GM23338 (cell line): ENCODE results near the gene GGCX. TPM values are rescaled to one million over a fixed set of nuclear protein-coding genes. Genes with fewer than 3 reads are reported as not detected.
"Not testable (repeated sequence)": the region's sequence is repeated elsewhere in the genome, so short reads cannot be mapped to it uniquely, and the experiment has no call there.

Source experiments
- ATAC-seq: fragments of 200-7000 bp; cut with Tn5 transposase; 3 replicates; pipeline ENCODE4 v1.9.1; 2020
- DNase-seq: peaks from one replicate; pipeline ENCODE4 v3.0.0-alpha.2; 2015; ENCODE audit warnings: low spot score
- H2AFZ ChIP-seq: fragments of 200-600 bp; sonication (generic); 2 replicates; pipeline ENCODE4 v1.8.0; 2016; ENCODE audit warnings: antibody characterized with exemption, mild to moderate bottlenecking, moderate library complexity
- H3F3A ChIP-seq: fragments of 200-600 bp; sonication (generic); replicated peaks from 2 replicates; pipeline ENCODE4 v1.8.0; 2017; ENCODE audit warnings: antibody characterized with exemption, mixed run types, low read depth
- H3K27ac ChIP-seq: fragments of 200-600 bp; sonication (generic); 2 replicates; pipeline ENCODE4 v1.6.1; 2016; ENCODE audit warnings: low read depth
- H3K27me3 ChIP-seq: fragments of 200-600 bp; sonication (generic); 2 replicates; pipeline ENCODE4 v1.8.0; 2016; ENCODE audit warnings: mild to moderate bottlenecking, mixed run types, moderate library complexity; ENCODE audit not compliant: insufficient read depth
- H3K36me3 ChIP-seq: fragments of 200-600 bp; sonication (generic); 2 replicates; pipeline ENCODE4 v1.8.0; 2016; ENCODE audit warnings: mild to moderate bottlenecking; ENCODE audit not compliant: insufficient read depth
- H3K4me1 ChIP-seq: fragments of 200-600 bp; sonication (generic); 2 replicates; pipeline ENCODE4 v1.8.0; 2016; ENCODE audit warnings: mild to moderate bottlenecking, moderate library complexity; ENCODE audit not compliant: insufficient read depth
- H3K4me2 ChIP-seq: fragments of 200-600 bp; sonication (generic); 2 replicates; pipeline ENCODE4 v1.7.1; 2017; ENCODE audit warnings: mixed run types
- H3K4me3 ChIP-seq: fragments of 200-600 bp; sonication (generic); 2 replicates; pipeline ENCODE4 v1.6.1; 2016; ENCODE audit warnings: mixed run types
- H3K79me2 ChIP-seq: fragments of 200-600 bp; sonication (generic); replicated peaks from 2 replicates; pipeline ENCODE4 v1.8.0; 2017; ENCODE audit warnings: mild to moderate bottlenecking; ENCODE audit not compliant: insufficient read depth
- H3K9me2 ChIP-seq: fragments of 200-600 bp; sonication (generic); 2 replicates; pipeline ENCODE4 v1.8.0; 2017; ENCODE audit not compliant: insufficient read depth
- H4K20me1 ChIP-seq: fragments of 200-600 bp; sonication (generic); replicated peaks from 2 replicates; pipeline ENCODE4 v1.8.0; 2017; ENCODE audit warnings: mild to moderate bottlenecking; ENCODE audit not compliant: insufficient read depth
- H3K27ac Mint-ChIP-seq: 2 replicates; pipeline ENCODE4 v1.8.0; 2020; ENCODE audit warnings: inconsistent platforms, mild to moderate bottlenecking, moderate library complexity, mixed read lengths
- H3K27me3 Mint-ChIP-seq: 3 replicates; pipeline ENCODE4 v1.8.0; 2022; ENCODE audit warnings: low read depth, mild to moderate bottlenecking, moderate library complexity, mixed read lengths, inconsistent platforms; ENCODE audit not compliant: insufficient read depth, poor library complexity
- H3K36me3 Mint-ChIP-seq: 3 replicates; pipeline ENCODE4 v1.8.0; 2021; ENCODE audit warnings: low read depth, mild to moderate bottlenecking, inconsistent platforms, moderate library complexity, mixed read lengths
- H3K4me1 Mint-ChIP-seq: 3 replicates; pipeline ENCODE4 v1.8.0; 2020; ENCODE audit warnings: mild to moderate bottlenecking, inconsistent platforms, mixed read lengths
- H3K4me3 Mint-ChIP-seq: 3 replicates; pipeline ENCODE4 v1.8.0; 2021; ENCODE audit warnings: moderate library complexity, mild to moderate bottlenecking, inconsistent platforms, mixed read lengths
- H3K9me3 Mint-ChIP-seq: 3 replicates; pipeline ENCODE4 v1.8.0; 2020; ENCODE audit warnings: moderate library complexity, mild to moderate bottlenecking, inconsistent platforms, mixed read lengths
- CREB1 ChIP-seq: fragments of 250-450 bp; sonication (Bioruptor Pico); IDR thresholded peaks from 2 replicates; pipeline ENCODE4 v1.5.0; 2020; ENCODE audit warnings: low read depth, mild to moderate bottlenecking, moderate library complexity
- EZH2 ChIP-seq: fragments of 200-600 bp; sonication (generic); IDR thresholded peaks from one replicate; pipeline ENCODE4 v1.8.0; 2017; ENCODE audit warnings: antibody characterized with exemption, mild to moderate bottlenecking, low read depth; ENCODE audit not compliant: unreplicated experiment
- JUNB ChIP-seq: IDR thresholded peaks from one replicate; pipeline ENCODE4 v1.6.1; 2016; ENCODE audit warnings: antibody characterized with exemption; ENCODE audit not compliant: unreplicated experiment
- NANOG ChIP-seq: IDR thresholded peaks from 2 replicates; pipeline ENCODE4 v1.6.1; 2016; ENCODE audit warnings: antibody characterized with exemption, borderline replicate concordance
- POLR2AphosphoS5 ChIP-seq: IDR thresholded peaks from 2 replicates; pipeline ENCODE4 v1.6.1; 2016; ENCODE audit warnings: antibody characterized with exemption, low read depth
- REST ChIP-seq: IDR thresholded peaks from one replicate; pipeline ENCODE4 v1.6.1; 2018; ENCODE audit warnings: antibody characterized with exemption; ENCODE audit not compliant: unreplicated experiment
- STAT1 ChIP-seq: IDR thresholded peaks from one replicate; pipeline ENCODE4 v1.6.1; 2016; ENCODE audit warnings: antibody characterized with exemption; ENCODE audit not compliant: unreplicated experiment
- ZNF114 ChIP-seq: fragments of 250-450 bp; sonication (Bioruptor Pico); IDR thresholded peaks from 2 replicates; pipeline ENCODE4 v1.5.0; 2020; ENCODE audit warnings: mild to moderate bottlenecking, moderate library complexity
- ZNF462 ChIP-seq: fragments of 250-450 bp; sonication (Bioruptor Pico); IDR thresholded peaks from 2 replicates; pipeline ENCODE4 v1.5.0; 2020; ENCODE audit warnings: mild to moderate bottlenecking, moderate library complexity
- polyA plus RNA-seq: library from polyadenylated mRNA; unstranded; fragments of >200 nt; fragmentation: Nextera tagmentation; extraction: Ambion mirVana; gene quantifications from 2 replicates; pipeline ENCODE4 v1.2.1, GENCODE V29; 2016
- total RNA-seq: library from RNA; depleted of rRNA; stranded (reverse); fragments of >200 nt; shearing (Covaris generic); gene quantifications from 2 replicates; pipeline ENCODE4 v1.2.3, GENCODE V29; 2014

The GGCX gene
- total and polyA plus RNA-seq, 2 experiments from 2014 or later: 14.4 to 36.2 TPM

GRCh38 chr2:85560812-85561279, 447 bp downstream of the GGCX start (continued):
- TF ChIP-seq ZNF462: no peak
- no peak for TF ChIP-seq ZNF114 (CRISPR knock-in tag)

- H2AFZ ChIP-seq, H3K27ac Mint-ChIP-seq: not testable (repeated sequence)
- peaks cover 31% of the 10 kb centered on the region for H3K79me2 ChIP-seq
These were observed 928 bp downstream of the GGCX start for GRCh38 chr2:85560403-85560726.

GRCh38 chr2:85558160-85558559, 3.1 kb downstream of the GGCX start:
- H3K4me3 ChIP-seq: no peak overlapping the region
- H3K79me2 ChIP-seq: peaks cover 31% of the 10 kb centered on the region
- Mint-ChIP-seq H3K4me3 (no peak overlapping the region), H3K27me3 (peaks cover 1% of the 10 kb centered on the region), H3K4me1 (peaks cover 7% of the 10 kb centered on the region; the same call in 2 of the 3 replicates), H3K9me3 (no peaks in the 10 kb centered on the region; the same call in 2 of the 3 replicates), H3K27ac (no peak overlapping the region), H3K36me3 (peaks cover 28% of the 10 kb centered on the region)
- no peaks in the 10 kb centered on the region for H3K9me2 ChIP-seq
- H3K27ac ChIP-seq: no peak overlapping the region
- H3K4me1 ChIP-seq: peaks cover 8% of the 10 kb centered on the region; the same call in 1 of the 2 replicates
- H2AFZ ChIP-seq: no peak overlapping the region
- ATAC-seq (no peak), DNase-seq (no peak)
- H3K4me2 ChIP-seq: no peak overlapping the region
- peaks cover 19% of the 10 kb centered on the region for H3K36me3 ChIP-seq
- peaks cover 9% of the 10 kb centered on the region; the same call in 1 of the 2 replicates for H4K20me1 ChIP-seq
- H3K27me3 ChIP-seq: no peaks in the 10 kb centered on the region
- no peaks in the 10 kb centered on the region; the same call in none of the 2 replicates for H3F3A ChIP-seq
- TF ChIP-seq NANOG (no peak), STAT1 (no peak), CREB1 (no peak), ZNF114 (CRISPR knock-in tag) (no peak), JUNB (no peak), POLR2AphosphoS5 (no peak), EZH2 (no peak), REST (no peak)

More at GRCh38 chr2:85560403-85560726, 928 bp downstream of the GGCX start:
- not testable (repeated sequence) for H3K9me2 ChIP-seq, H3K4me1 ChIP-seq, H3K27me3 Mint-ChIP-seq, H3K9me3 Mint-ChIP-seq, ATAC-seq, H3F3A ChIP-seq, H3K4me1 Mint-ChIP-seq, H3K27me3 ChIP-seq, DNase-seq, H4K20me1 ChIP-seq, H3K36me3 ChIP-seq
- Histone ChIP-seq H3K4me2 (peak overlapping the region; percentile 93), H3K27ac (peak overlapping the region; percentile 88; the same call in 1 of the 2 replicates), H3K4me3 (peak overlapping the region; percentile 83)
- peaks cover 13% of the 10 kb centered on the region for H3K36me3 Mint-ChIP-seq
- peak overlapping the region; percentile 96 for H3K4me3 Mint-ChIP-seq
